Measurements from ENCODE around the gene C6orf47. TPM values are rescaled to one million over a fixed set of nuclear protein-coding genes. Genes with fewer than 3 reads are reported as not detected.

C6orf47 gene
- total and polyA plus RNA-seq, 2 donors (not counting 3 experiments of a cell fraction or from before 2014, with no cell fraction given): 5.8 to 12.8 TPM

GRCh38 chr6:31639043-31639442 is 21.5 kb downstream of the C6orf47 start:
- Histone ChIP-seq H3K4me3 (replicated peaks in 1 of 3; ENCODE audit: insufficient read depth in 1 of 3, low read depth in 1 of 3, low read length in 3 of 3) (no peak overlapping the region), H3K27me3 (ENCODE audit: control insufficient read depth in 2 of 2, insufficient read depth in 2 of 2, low read length in 2 of 2) (no peaks in the 10 kb centered on the region), H3K4me2 (ENCODE audit: insufficient read depth, low read length) (no peak overlapping the region), H3K9me3 (replicated peaks; ENCODE audit: control insufficient read depth, insufficient read depth, low read length) (no peaks in the 10 kb centered on the region), H3K9ac (replicated peaks; ENCODE audit: extremely low read depth, insufficient read depth, low read length) (no peak overlapping the region), H3K4me1 (ENCODE audit: control insufficient read depth, extremely low read depth, insufficient read depth, low read length) (no peaks in the 10 kb centered on the region), H3K36me3 (ENCODE audit: control insufficient read depth in 2 of 2, extremely low read depth in 1 of 2, insufficient read depth in 2 of 2, low read length in 2 of 2) (peaks cover 40 to 72% of the 10 kb centered on the region in 2 experiments), H2AFZ (ENCODE audit: low read depth, low read length) (no peak overlapping the region), H3K9me1 (replicated peaks; ENCODE audit: control insufficient read depth, extremely low read depth, insufficient read depth, low read length) (no peaks in the 10 kb centered on the region), H3K79me2 (ENCODE audit: control insufficient read depth, insufficient read depth, low read length) (no peaks in the 10 kb centered on the region), H4K20me1 (replicated peaks; ENCODE audit: control insufficient read depth, extremely low read depth, insufficient read depth, low read length) (no peaks in the 10 kb centered on the region), H3K27ac (ENCODE audit: insufficient read depth, low read depth, low read length) (no peak overlapping the region)
- intact Hi-C loops (cut with micrococcal nuclease): no loop called here
- peak; percentile 33 for FAIRE-seq
- DNase-seq (ENCODE audit: low read depth, low spot score): no peak
- ChIA-PET POLR2A (interaction anchor here (1.1 to 2.2 kb wide), 3 partner anchors 13 to 189 kb away, joined by 3 to 10 read pairs (median 4); partner anchors contain the start of genes BAG6, GPANK1 and HSPA1B), CTCF (interaction anchor here (1.2 to 2.5 kb wide), 7 partner anchors 12 to 191 kb away, joined by 3 to 10 read pairs (median 4); partner anchors contain the start of genes ATP6V1G2, BAG6 and GPANK1)
- TF ChIP-seq CTCF (IDR thresholded peaks at IDR 0.05; ENCODE audit: extremely low read depth in 1 of 2, insufficient read depth in 1 of 2, low read depth in 1 of 2, low read length in 2 of 2): no peak
- no peak for TF ChIP-seq POLR2A (IDR thresholded peaks at IDR 0.05; ENCODE audit: low read depth, low read length)
- no peak for TF ChIP-seq MAX (IDR thresholded peaks at IDR 0.05; ENCODE audit: insufficient read depth, insufficient read length)
- TF ChIP-seq EZH2 (IDR thresholded peaks at IDR 0.05; ENCODE audit: borderline replicate concordance, low read depth, low read length, severe bottlenecking): no peak
- no peak for TF ChIP-seq POLR2AphosphoS5 (IDR thresholded peaks at IDR 0.05; ENCODE audit: insufficient read depth, low read depth, low read length)
- no peak for TF ChIP-seq FOS (IDR thresholded peaks at IDR 0.05; ENCODE audit: borderline replicate concordance, insufficient read depth, low read length)
- BruUV-seq (replicated peaks): no TSS peak
- dilution Hi-C loops (cut with MboI; ENCODE audit: extremely low pct_ligation_motif_present, low sequenced_read_pairs): no loop called here

Measured in endothelial cell of umbilical vein (primary cell).